GM12878 (cell line): Measurements from ENCODE around the gene SYNGR3. TPM values are rescaled to one million over a fixed set of nuclear protein-coding genes. Genes with fewer than 3 reads are reported as not detected.
A peak's percentile ranks its signal among the peaks of the same experiment; 100 is the strongest.

Experiments used
- ATAC-seq: fragments of 200-7000 bp; cut with Tn5 transposase; 3 replicates; pipeline ENCODE4 v1.9.1; 2020; ENCODE audit warnings: mild to moderate bottlenecking, moderate library complexity
- BruUV-seq: library from RNA; stranded (reverse); fragments of 400-500 nt; replicated peaks from 2 replicates; lab custom pipeline; 2021; lab: Mats Ljungman, UMichigan
- CTCF ChIA-PET: fragments of 300-600 bp; sonication (Branson Sonifier 250); formaldehyde crosslinking; extraction: SDS; loops from one replicate; lab custom pipeline; 2021; ENCODE audit warnings: inconsistent platforms; lab: Yijun Ruan, JAX
- POLR2A ChIA-PET: fragments of 350-600 bp; formaldehyde crosslinking; extraction: SDS; loops from one replicate; lab custom pipeline; 2021; ENCODE audit warnings: inconsistent platforms; lab: Charles Lee
- RAD21 ChIA-PET: fragments of 300-600 bp; sonication (Branson Sonifier 250); formaldehyde crosslinking; loops from one replicate; lab custom pipeline; 2023; ENCODE audit warnings: antibody characterized with exemption; ENCODE audit not compliant: unreplicated experiment; lab: Charles Lee
- SMC1A ChIA-PET: fragments of 300-600 bp; sonication (Branson Sonifier 250); formaldehyde crosslinking; loops from one replicate; lab custom pipeline; 2023; ENCODE audit not compliant: unreplicated experiment, uncharacterized antibody; lab: Charles Lee
- DNase-seq: peaks from one replicate; pipeline ENCODE4 v3.0.0-alpha.2; 2011; ENCODE audit warnings: low read depth, low spot score
- FAIRE-seq: peaks from 3 replicates; lab custom pipeline; 2011; peaks lifted over from hg19 to GRCh38; lab: Jason Lieb, UNC
- H2AFZ ChIP-seq: 2 replicates; pipeline ENCODE4 v1.6.0; 2011; ENCODE audit warnings: low read depth, low read length, control low read depth; ENCODE audit not compliant: control insufficient read depth
- H3K27ac ChIP-seq: 2 replicates; pipeline ENCODE4 v1.5.1; 2011; ENCODE audit warnings: control low read depth; ENCODE audit not compliant: control insufficient read depth, insufficient read depth
- H3K27me3 ChIP-seq, 2 experiments: replicated peaks in 1 of 2; 2 replicates each; pipeline versions ENCODE4 v1.6.0 to v1.6.1; 2011; ENCODE audit warnings: low read length in 1 of 2; ENCODE audit not compliant: control insufficient read depth in 2 of 2, insufficient read depth in 2 of 2
- H3K36me3 ChIP-seq, 2 experiments: 2 replicates each; pipeline ENCODE4 v1.5.1; 2011; ENCODE audit warnings: low read length in 1 of 2; ENCODE audit not compliant: control insufficient read depth in 2 of 2, insufficient read depth in 2 of 2
- H3K4me1 ChIP-seq: 2 replicates; pipeline ENCODE4 v1.6.1; 2011; ENCODE audit warnings: mild to moderate bottlenecking, low read length, moderate library complexity, mixed read lengths; ENCODE audit not compliant: control insufficient read depth, insufficient read depth
- H3K4me2 ChIP-seq: 2 replicates; pipeline ENCODE4 v1.6.0; 2011; ENCODE audit warnings: control low read depth; ENCODE audit not compliant: control insufficient read depth, insufficient read depth
- H3K4me3 ChIP-seq: fragments of 200-600 bp; sonication (generic); 2 replicates; pipeline ENCODE4 v1.5.1; 2016
- H3K79me2 ChIP-seq: 2 replicates; pipeline ENCODE4 v1.6.0; 2011; ENCODE audit warnings: low read length; ENCODE audit not compliant: control insufficient read depth, insufficient read depth
- H3K9ac ChIP-seq: 2 replicates; pipeline ENCODE4 v1.8.0; 2011; ENCODE audit warnings: low read length, control low read depth, mixed read lengths; ENCODE audit not compliant: control insufficient read depth, insufficient read depth
- H3K9me3 ChIP-seq: replicated peaks from 3 replicates; pipeline ENCODE4 v1.5.1; 2011; ENCODE audit warnings: mild to moderate bottlenecking, low read length; ENCODE audit not compliant: control insufficient read depth, insufficient read depth
- H4K20me1 ChIP-seq: 2 replicates; pipeline ENCODE4 v1.6.0; 2011; ENCODE audit not compliant: control insufficient read depth, insufficient read depth
- CHD2 ChIP-seq: IDR thresholded peaks from 2 replicates; pipeline ENCODE4 v1.6.1; 2011; ENCODE audit warnings: low read depth, low read length, improper control_type of control experiment, borderline replicate concordance
- HDAC2 ChIP-seq: fragments of 200-600 bp; sonication (generic); IDR thresholded peaks from 2 replicates; pipeline ENCODE4 v1.6.1; 2017
- POU2F2 ChIP-seq: IDR thresholded peaks from 3 replicates; pipeline ENCODE4 v1.6.1; 2011; ENCODE audit warnings: low read depth, mild to moderate bottlenecking, low read length, borderline replicate concordance
- SMAD5 ChIP-seq: IDR thresholded peaks from 2 replicates; pipeline ENCODE4 v1.6.1; 2016; ENCODE audit warnings: antibody characterized with exemption, low read depth
- TCF12 ChIP-seq: IDR thresholded peaks from 2 replicates; pipeline ENCODE4 v1.6.1; 2011; ENCODE audit warnings: low read depth, mild to moderate bottlenecking, low read length
- TCF3 ChIP-seq: IDR thresholded peaks from 2 replicates; pipeline ENCODE4 v1.6.1; 2012; ENCODE audit warnings: low read depth, mild to moderate bottlenecking, low read length, borderline replicate concordance; ENCODE audit not compliant: insufficient read depth
- YY1 ChIP-seq: IDR thresholded peaks from 2 replicates; pipeline ENCODE4 v1.6.1; 2011; ENCODE audit warnings: low read depth, mild to moderate bottlenecking, low read length
- WGBS: methylation state at CpG from one replicate; pipeline ENCODE4 v1.1.6; 2016; ENCODE audit warnings: low lambda C conversion rate; ENCODE audit not compliant: insufficient replicate concordance, insufficient coverage; ENCODE audit errors: missing lambda C conversion rate; 5-methylcytosine and 5-hydroxymethylcytosine counted together
- in situ Hi-C: fragments of 300-500 bp; cut with MboI; formaldehyde crosslinking; loops from 9 replicates; pipeline ENCODE4 v1.14.3; 2018; ENCODE audit warnings: mixed read lengths
- intact Hi-C: fragments of 100-400 bp; cut with micrococcal nuclease; formaldehyde crosslinking; loops from one replicate; pipeline ENCODE4 v1.14.2; 2022; ENCODE audit not compliant: unreplicated experiment
- polyA plus RNA-seq, 11 experiments: library from polyadenylated mRNA; depleted of rRNA in 4 of 11; unstranded in 6 of 11; stranded (reverse) in 5 of 11; fragments of >200 nt; fragmentation: Nextera tagmentation in 4 of 11; fragmentation: Illumina TruSeq in 1 of 11; extraction: Ambion mirVana in 4 of 11; extraction: Trizol in 1 of 11; gene quantifications; 1 replicate in 1 of 11; 2 replicates in 10 of 11; pipeline versions ENCODE4 v1.2.1 to v1.2.3, GENCODE V29; 2011 to 2016; ENCODE audit warnings: inconsistent platforms in 2 of 11, missing spikeins in 2 of 11, low read depth in 1 of 11
- total RNA-seq, 4 experiments: library from RNA; depleted of rRNA in 3 of 4; stranded (reverse); fragments of >200 nt in 3 of 4; fragmentation: Illumina TruSeq in 1 of 4; extraction: Trizol in 1 of 4; gene quantifications; 2 replicates each; pipeline versions ENCODE4 v1.2.1 to v1.2.3, GENCODE V29; 2013 to 2021
- TF ChIP-seq, protein P1 (sequence below): IDR thresholded peaks from 2 replicates; pipeline ENCODE4 v1.6.1; 2012; ENCODE audit warnings: mild to moderate bottlenecking, low read depth, low read length
- TF ChIP-seq, protein P2 (sequence below): IDR thresholded peaks from 2 replicates; pipeline ENCODE4 v1.6.1; 2011; ENCODE audit warnings: low read depth, mild to moderate bottlenecking, low read length, moderate library complexity, borderline replicate concordance; ENCODE audit errors: extremely low read depth

Gene SYNGR3
- total and polyA plus RNA-seq, 10 of the 15 experiments (the other 5 are each of a cell fraction or from before 2014, with no cell fraction given): 1.2 to 18.1 (median 6.6) TPM

DNA sequence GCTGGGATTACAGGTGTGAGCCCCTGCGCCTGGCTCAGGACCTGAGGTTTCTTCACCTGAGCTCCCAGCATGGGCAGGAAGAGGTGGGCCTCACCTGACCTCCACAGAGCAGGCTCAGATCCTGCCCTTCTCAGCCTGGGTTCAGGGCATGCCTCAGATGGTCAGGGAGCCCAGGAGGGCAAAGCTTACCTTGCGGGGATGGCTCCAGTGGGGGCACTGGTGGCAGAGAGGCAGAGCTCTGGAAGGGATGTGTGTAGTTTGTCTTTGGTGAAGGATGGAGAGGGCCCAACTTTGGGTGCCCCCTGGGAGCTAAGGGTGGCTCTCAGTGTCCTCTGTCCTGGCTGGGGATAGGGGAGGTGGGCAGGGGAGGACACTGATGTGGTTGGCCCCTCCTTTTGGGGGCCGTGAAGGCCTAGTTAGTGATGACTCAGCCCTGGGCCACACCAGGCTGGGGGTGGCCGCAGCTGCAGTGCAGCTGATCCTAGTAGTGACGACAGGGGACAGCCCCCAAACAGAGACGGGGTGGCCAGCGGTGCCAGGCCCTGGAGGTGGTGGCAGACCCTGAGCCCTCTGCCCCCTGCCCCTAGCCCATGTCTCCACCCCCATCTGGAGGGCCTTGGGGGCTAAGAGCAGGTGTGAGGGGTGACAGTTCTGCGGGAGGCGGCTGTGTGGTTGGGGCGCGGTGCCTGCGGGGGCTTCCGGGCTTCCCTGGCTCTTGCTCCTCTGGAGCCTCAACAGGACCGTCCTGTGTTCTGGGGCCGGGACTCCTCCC is 42.7 kb downstream of the SYNGR3 start:
- intact Hi-C loops (no loop called here), in situ Hi-C loops (no loop called here)
- no TSS peak for BruUV-seq
- H2AFZ ChIP-seq: no peak overlapping the region
- POLR2A ChIA-PET: interaction anchor here (0.6 kb wide), 1 partner anchor 76 kb away, joined by 5 read pairs; no protein-coding TSS in a partner anchor
- H3K9ac ChIP-seq: no peak overlapping the region
- H3K9me3 ChIP-seq: no peaks in the 10 kb centered on the region
- TF ChIP-seq TCF12 (0 out of 2 replicates have a peak, but pooled peaks have one; percentile 53), HDAC2 (no peak), SMAD5 (no peak), YY1 (no peak)
- no peaks in the 10 kb centered on the region for H3K4me1 ChIP-seq
- SMC1A ChIA-PET: interaction anchor here (1.4 kb wide), 1 partner anchor 12 kb away, joined by 4 read pairs; no protein-coding TSS in a partner anchor
- RAD21 ChIA-PET: interaction anchor here (0.7 kb wide), 1 partner anchor 168 kb away, joined by 3 read pairs; no protein-coding TSS in a partner anchor
- no peak overlapping the region for H3K27ac ChIP-seq
- peaks cover 7 to 11% of the 10 kb centered on the region in 2 experiments for H3K27me3 ChIP-seq
- peak; percentile 54 for ATAC-seq
- WGBS: 34% methylated on average over 15 of the region's 15 CpGs
- H4K20me1 ChIP-seq: peaks cover 5% of the 10 kb centered on the region; the same call in 1 of the 2 replicates
- H3K4me3 ChIP-seq: no peak overlapping the region
- CTCF ChIA-PET: interaction anchor here (0.6 to 1.1 kb wide), 3 partner anchors 10 to 36 kb away, joined by 3 read pairs; no protein-coding TSS in a partner anchor
- no peak for FAIRE-seq
- no peaks in the 10 kb centered on the region for H3K79me2 ChIP-seq
- no peak for DNase-seq
- H3K36me3 ChIP-seq: no peaks in the 10 kb centered on the region
- no peak overlapping the region for H3K4me2 ChIP-seq

GRCh38 chr16:2033057-2033908 is 43.5 kb downstream of the SYNGR3 start:
- intact Hi-C loops: no loop called here
- H3K27me3 ChIP-seq: peaks cover 3 to 4% of the 10 kb centered on the region in 2 experiments; a peak in 3 of 4 replicates
- no peaks in the 10 kb centered on the region for H3K36me3 ChIP-seq
- ATAC-seq: 0 out of 3 replicates have a peak, but pooled peaks have one; percentile 18
- FAIRE-seq: no peak
- POLR2A ChIA-PET: no interaction called here
- H3K4me2 ChIP-seq: no peak overlapping the region
- H3K79me2 ChIP-seq: no peaks in the 10 kb centered on the region
- no peak overlapping the region for H3K4me3 ChIP-seq
- no peaks in the 10 kb centered on the region for H4K20me1 ChIP-seq
- H2AFZ ChIP-seq: no peak overlapping the region
- SMC1A ChIA-PET: no interaction called here
- no peaks in the 10 kb centered on the region for H3K9me3 ChIP-seq
- H3K9ac ChIP-seq: no peak overlapping the region
- no peak for DNase-seq
- RAD21 ChIA-PET: no interaction called here
- CTCF ChIA-PET: interaction anchor here (1.1 kb wide), 1 partner anchor 22 kb away, joined by 3 read pairs; no protein-coding TSS in a partner anchor
- in situ Hi-C loops: no loop called here
- WGBS: 11% methylated on average over 33 of the region's 37 CpGs
- no peak overlapping the region for H3K27ac ChIP-seq
- H3K4me1 ChIP-seq: no peaks in the 10 kb centered on the region
- BruUV-seq: no TSS peak
- TF ChIP-seq CHD2 (no peak), POU2F2 (no peak), TCF3 (no peak)
- TF ChIP-seq, protein P1, sequence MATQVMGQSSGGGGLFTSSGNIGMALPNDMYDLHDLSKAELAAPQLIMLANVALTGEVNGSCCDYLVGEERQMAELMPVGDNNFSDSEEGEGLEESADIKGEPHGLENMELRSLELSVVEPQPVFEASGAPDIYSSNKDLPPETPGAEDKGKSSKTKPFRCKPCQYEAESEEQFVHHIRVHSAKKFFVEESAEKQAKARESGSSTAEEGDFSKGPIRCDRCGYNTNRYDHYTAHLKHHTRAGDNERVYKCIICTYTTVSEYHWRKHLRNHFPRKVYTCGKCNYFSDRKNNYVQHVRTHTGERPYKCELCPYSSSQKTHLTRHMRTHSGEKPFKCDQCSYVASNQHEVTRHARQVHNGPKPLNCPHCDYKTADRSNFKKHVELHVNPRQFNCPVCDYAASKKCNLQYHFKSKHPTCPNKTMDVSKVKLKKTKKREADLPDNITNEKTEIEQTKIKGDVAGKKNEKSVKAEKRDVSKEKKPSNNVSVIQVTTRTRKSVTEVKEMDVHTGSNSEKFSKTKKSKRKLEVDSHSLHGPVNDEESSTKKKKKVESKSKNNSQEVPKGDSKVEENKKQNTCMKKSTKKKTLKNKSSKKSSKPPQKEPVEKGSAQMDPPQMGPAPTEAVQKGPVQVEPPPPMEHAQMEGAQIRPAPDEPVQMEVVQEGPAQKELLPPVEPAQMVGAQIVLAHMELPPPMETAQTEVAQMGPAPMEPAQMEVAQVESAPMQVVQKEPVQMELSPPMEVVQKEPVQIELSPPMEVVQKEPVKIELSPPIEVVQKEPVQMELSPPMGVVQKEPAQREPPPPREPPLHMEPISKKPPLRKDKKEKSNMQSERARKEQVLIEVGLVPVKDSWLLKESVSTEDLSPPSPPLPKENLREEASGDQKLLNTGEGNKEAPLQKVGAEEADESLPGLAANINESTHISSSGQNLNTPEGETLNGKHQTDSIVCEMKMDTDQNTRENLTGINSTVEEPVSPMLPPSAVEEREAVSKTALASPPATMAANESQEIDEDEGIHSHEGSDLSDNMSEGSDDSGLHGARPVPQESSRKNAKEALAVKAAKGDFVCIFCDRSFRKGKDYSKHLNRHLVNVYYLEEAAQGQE: no peak
- TF ChIP-seq, protein P2, sequence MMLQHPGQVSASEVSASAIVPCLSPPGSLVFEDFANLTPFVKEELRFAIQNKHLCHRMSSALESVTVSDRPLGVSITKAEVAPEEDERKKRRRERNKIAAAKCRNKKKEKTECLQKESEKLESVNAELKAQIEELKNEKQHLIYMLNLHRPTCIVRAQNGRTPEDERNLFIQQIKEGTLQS: no peak
